GM06990 (cell line): ENCODE measurements around the gene ADGRG3.

Source experiments
- DNase-seq: peaks from one replicate; pipeline ENCODE4 v3.0.0-alpha.2; 2011; ENCODE audit not compliant: insufficient read length; ENCODE audit errors: extremely low read depth
- H3K27me3 ChIP-seq: replicated peaks from 2 replicates; pipeline ENCODE4 v1.6.0; 2011; ENCODE audit warnings: low read length; ENCODE audit not compliant: control insufficient read depth, insufficient read depth
- H3K36me3 ChIP-seq: 2 replicates; pipeline ENCODE4 v1.5.1; 2011; ENCODE audit warnings: low read length; ENCODE audit not compliant: control insufficient read depth, insufficient read depth
- H3K4me3 ChIP-seq: replicated peaks from 2 replicates; pipeline ENCODE4 v1.5.1; 2011; ENCODE audit warnings: low read depth, mild to moderate bottlenecking, control low read depth, low read length
- TF ChIP-seq, protein P1 (sequence below): IDR thresholded peaks from 2 replicates; pipeline ENCODE4 v1.5.1; 2011; ENCODE audit warnings: low read length, control low read depth, mild to moderate bottlenecking, inconsistent platforms; ENCODE audit not compliant: insufficient read depth, poor library complexity, severe bottlenecking

The ADGRG3 gene

DNA sequence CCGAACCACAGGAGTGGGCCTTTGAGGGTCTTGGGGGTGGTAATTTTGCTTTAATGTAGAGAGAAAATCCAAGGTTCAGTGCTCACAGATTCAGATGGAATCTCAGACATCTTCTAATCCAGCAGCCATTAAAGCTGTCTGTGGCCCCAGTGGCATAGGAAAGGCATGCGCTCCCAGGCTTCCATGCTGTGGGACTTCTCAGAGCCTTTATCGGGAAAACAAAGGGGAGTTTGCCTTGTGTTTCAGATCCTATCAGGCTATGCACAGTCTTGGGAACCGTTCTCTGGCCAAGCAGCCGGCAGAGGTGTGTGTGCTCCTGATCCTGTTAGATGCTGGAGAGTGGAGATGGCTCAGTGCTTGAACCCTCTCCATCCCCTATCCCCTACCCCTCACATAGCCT lies 31.9 kb upstream of the ADGRG3 start:
- no peak overlapping the region for H3K4me3 ChIP-seq
- no peak for DNase-seq
- TF ChIP-seq, protein P1, sequence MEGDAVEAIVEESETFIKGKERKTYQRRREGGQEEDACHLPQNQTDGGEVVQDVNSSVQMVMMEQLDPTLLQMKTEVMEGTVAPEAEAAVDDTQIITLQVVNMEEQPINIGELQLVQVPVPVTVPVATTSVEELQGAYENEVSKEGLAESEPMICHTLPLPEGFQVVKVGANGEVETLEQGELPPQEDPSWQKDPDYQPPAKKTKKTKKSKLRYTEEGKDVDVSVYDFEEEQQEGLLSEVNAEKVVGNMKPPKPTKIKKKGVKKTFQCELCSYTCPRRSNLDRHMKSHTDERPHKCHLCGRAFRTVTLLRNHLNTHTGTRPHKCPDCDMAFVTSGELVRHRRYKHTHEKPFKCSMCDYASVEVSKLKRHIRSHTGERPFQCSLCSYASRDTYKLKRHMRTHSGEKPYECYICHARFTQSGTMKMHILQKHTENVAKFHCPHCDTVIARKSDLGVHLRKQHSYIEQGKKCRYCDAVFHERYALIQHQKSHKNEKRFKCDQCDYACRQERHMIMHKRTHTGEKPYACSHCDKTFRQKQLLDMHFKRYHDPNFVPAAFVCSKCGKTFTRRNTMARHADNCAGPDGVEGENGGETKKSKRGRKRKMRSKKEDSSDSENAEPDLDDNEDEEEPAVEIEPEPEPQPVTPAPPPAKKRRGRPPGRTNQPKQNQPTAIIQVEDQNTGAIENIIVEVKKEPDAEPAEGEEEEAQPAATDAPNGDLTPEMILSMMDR: no peak
- peaks cover 4% of the 10 kb centered on the region for H3K27me3 ChIP-seq
- H3K36me3 ChIP-seq: no peaks in the 10 kb centered on the region

DNA sequence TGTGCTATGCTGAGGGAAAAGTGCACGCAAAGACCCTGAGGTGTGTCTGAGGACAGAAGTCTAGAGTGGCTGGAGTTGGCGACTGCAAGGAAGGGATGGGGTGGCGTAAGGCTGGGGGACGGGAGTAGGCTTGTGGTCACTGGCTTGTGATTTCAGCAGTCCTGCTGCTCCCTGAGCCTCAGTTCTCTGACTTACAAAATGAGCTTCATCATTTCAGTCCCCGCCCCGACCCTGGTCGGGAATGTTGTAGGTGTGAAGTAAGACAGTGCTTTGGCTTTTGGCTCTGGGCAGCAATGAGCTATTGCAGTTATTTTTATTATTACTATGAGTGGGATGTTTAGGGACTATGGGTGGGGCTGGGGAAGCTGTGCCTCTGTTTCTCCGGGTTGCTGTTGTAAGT lies 31.1 kb upstream of the ADGRG3 start:
- TF ChIP-seq, protein P1: no peak
- peaks cover 4% of the 10 kb centered on the region for H3K27me3 ChIP-seq
- H3K4me3 ChIP-seq: no peak overlapping the region

DNA sequence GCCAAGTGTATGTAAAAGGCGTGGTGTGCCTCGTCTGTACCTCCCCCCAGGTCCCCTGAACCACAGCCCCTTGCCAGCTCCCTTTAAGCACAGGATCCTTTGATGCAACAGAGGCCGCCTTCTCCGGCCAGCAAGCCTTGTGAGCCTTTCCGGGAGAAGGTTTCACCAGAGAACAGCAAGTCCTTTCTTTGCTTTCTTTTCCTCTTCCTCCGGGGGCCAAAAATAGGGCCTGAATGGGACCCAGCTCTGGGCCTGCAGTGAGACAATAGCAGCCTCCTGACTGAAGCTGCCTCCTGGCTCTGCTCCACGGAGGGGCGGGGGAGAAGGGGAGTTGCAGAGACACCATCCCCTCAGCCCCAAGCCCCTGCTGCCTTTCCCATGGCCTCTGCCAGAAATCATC lies 30.7 kb upstream of the ADGRG3 start:
- no peak for DNase-seq
- TF ChIP-seq, protein P1: no peak
- H3K27me3 ChIP-seq: peaks cover 4% of the 10 kb centered on the region
- H3K4me3 ChIP-seq: no peak overlapping the region
- H3K36me3 ChIP-seq: no peaks in the 10 kb centered on the region

More for the DNA sequence above, 31.1 kb upstream of the ADGRG3 start:
- no peak for DNase-seq
- H3K36me3 ChIP-seq: no peaks in the 10 kb centered on the region

DNA sequence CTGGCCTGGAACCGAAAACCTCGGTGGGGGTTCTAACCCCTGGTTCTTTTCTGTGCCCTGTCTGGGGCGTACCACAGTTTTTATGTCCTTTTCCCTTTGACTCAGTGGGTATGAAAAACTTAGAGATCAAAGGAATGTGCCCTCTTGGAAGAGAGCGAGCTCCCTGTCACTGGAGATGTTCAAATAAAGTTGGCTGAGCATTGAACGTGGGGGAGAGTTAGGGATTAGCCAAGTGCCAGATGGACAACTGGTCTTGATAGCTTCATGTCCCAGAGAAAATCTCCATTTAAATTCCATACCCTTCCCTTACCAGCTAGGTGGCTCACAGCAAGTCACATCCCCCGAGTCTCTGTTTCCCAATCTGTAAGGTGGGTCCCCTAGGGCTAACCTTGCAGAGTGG lies 30.1 kb upstream of the ADGRG3 start:
- TF ChIP-seq, protein P1: no peak
- no peak overlapping the region for H3K4me3 ChIP-seq

DNA sequence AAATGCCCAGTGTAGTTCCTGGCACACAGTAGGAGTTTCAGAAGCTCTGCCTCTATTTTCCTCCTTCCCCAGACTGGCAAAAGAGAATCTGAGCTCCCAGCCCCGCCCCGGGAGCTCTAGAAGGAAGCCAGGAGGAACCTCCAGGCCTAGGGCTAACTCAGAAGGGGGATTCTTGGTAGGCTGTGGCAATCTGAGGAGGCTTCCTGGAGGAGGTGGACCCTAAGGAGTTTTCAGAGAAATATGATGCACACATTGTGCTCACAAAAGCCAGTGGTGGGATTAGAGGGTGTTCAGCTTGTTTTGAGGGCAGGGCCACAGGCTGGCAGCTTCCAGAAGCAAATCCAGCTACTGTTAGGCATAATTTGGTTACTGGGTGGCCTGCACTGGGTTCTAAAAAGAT lies 29.7 kb upstream of the ADGRG3 start:
- peaks cover 4% of the 10 kb centered on the region for H3K27me3 ChIP-seq
- no peak overlapping the region for H3K4me3 ChIP-seq
- TF ChIP-seq, protein P1: no peak
- DNase-seq: no peak
- no peaks in the 10 kb centered on the region for H3K36me3 ChIP-seq

More for the DNA sequence above, 30.1 kb upstream of the ADGRG3 start:
- DNase-seq: no peak
- H3K27me3 ChIP-seq: peaks cover 4% of the 10 kb centered on the region
- no peaks in the 10 kb centered on the region for H3K36me3 ChIP-seq
